ENCODE data around the gene DERA.
"Not testable (repeated sequence)": the region's sequence is repeated elsewhere in the genome, so short reads cannot be mapped to it uniquely, and the experiment has no call there.

Gene DERA

GRCh38 chr12:16008421-16008824 is 97.3 kb downstream of the DERA start:
- no peak for DNase-seq (ENCODE audit: low read depth)

GRCh38 chr12:16012117-16012516 is 101.0 kb downstream of the DERA start:
- peak; percentile 60 for DNase-seq (ENCODE audit: low read depth)

GRCh38 chr12:16013722-16014121 is 102.6 kb downstream of the DERA start:
- not testable (repeated sequence) for DNase-seq (ENCODE audit: low read depth)

- DNase-seq (ENCODE audit: low read depth): not testable (repeated sequence)
Observed at GRCh38 chr12:16014394-16014793, 103.3 kb downstream of the DERA start.

- no peak for DNase-seq (ENCODE audit: low read depth)
Observed at GRCh38 chr12:16016748-16017147, 105.6 kb downstream of the DERA start.

GRCh38 chr12:16018306-16018705 is 107.2 kb downstream of the DERA start:
- DNase-seq (ENCODE audit: low read depth): no peak

- DNase-seq (ENCODE audit: low read depth): no peak
Observed at GRCh38 chr12:16019136-16019535, 108.0 kb downstream of the DERA start.

GRCh38 chr12:16020031-16020430 is 108.9 kb downstream of the DERA start:
- no peak for DNase-seq (ENCODE audit: low read depth)

- no peak for DNase-seq (ENCODE audit: low read depth)
Observed at GRCh38 chr12:16021026-16021425, 109.9 kb downstream of the DERA start.

GRCh38 chr12:16021676-16022075 is 110.5 kb downstream of the DERA start:
- no peak for DNase-seq (ENCODE audit: low read depth)

GRCh38 chr12:16027002-16027401 is 115.9 kb downstream of the DERA start:
- DNase-seq (ENCODE audit: low read depth): peak; percentile 28

GRCh38 chr12:16030744-16031143 is 119.6 kb downstream of the DERA start:
- no peak for DNase-seq (ENCODE audit: low read depth)

GRCh38 chr12:16034136-16034817 is 123.1 kb downstream of the DERA start:
- no peak for DNase-seq (ENCODE audit: low read depth)

- no peak for DNase-seq (ENCODE audit: low read depth)
Observed at GRCh38 chr12:16036073-16036472, 124.9 kb downstream of the DERA start.

- no peak for DNase-seq (ENCODE audit: low read depth)
Observed at GRCh38 chr12:16037533-16037932, 126.4 kb downstream of the DERA start.

- DNase-seq (ENCODE audit: low read depth): no peak
Observed at GRCh38 chr12:16043480-16043879, 132.3 kb downstream of the DERA start.

GRCh38 chr12:16046266-16046665 is 135.1 kb downstream of the DERA start:
- no peak for DNase-seq (ENCODE audit: low read depth)

GRCh38 chr12:16048511-16048910 is 137.4 kb downstream of the DERA start:
- no peak for DNase-seq (ENCODE audit: low read depth)

GRCh38 chr12:16056910-16057309 is 145.8 kb downstream of the DERA start:
- DNase-seq (ENCODE audit: low read depth): no peak

- not testable (repeated sequence) for DNase-seq (ENCODE audit: low read depth)
Observed at GRCh38 chr12:16057351-16057751, 146.2 kb downstream of the DERA start.

GRCh38 chr12:16062611-16063010 is 151.5 kb downstream of the DERA start:
- no peak for DNase-seq (ENCODE audit: low read depth)

- DNase-seq (ENCODE audit: low read depth): peak; percentile 10
Observed at GRCh38 chr12:16063726-16064125, 152.6 kb downstream of the DERA start.

GRCh38 chr12:16070113-16070512 is 159.0 kb downstream of the DERA start:
- no peak for DNase-seq (ENCODE audit: low read depth)

GRCh38 chr12:16072678-16073077 is 161.5 kb downstream of the DERA start:
- no peak for DNase-seq (ENCODE audit: low read depth)

Measured in fibroblast of the conjunctiva (primary cell).